C4-2B (cell line): Measurements from ENCODE around the gene C3.

ENCODE experiments used
- CTCF ChIP-seq: fragments of 450-650 bp; conservative IDR thresholded peaks from 2 replicates; pipeline ENCODE4 v1.5.1; 2017; ENCODE audit warnings: mild to moderate bottlenecking
- ZFX ChIP-seq: fragments of 450-650 bp; IDR thresholded peaks from 2 replicates; pipeline ENCODE4 v1.6.1; 2017

GRCh38 chr19:6654347-6655310 is 65.8 kb downstream of the C3 start:
- no peak for TF ChIP-seq CTCF
- no peak for TF ChIP-seq ZFX
